Spinal cord (tissue), 10 donors: ENCODE results near the gene KRT27. TPM values are rescaled to one million over a fixed set of nuclear protein-coding genes. Genes with fewer than 3 reads are reported as not detected.
"Not testable (repeated sequence)": the region's sequence is repeated elsewhere in the genome, so short reads cannot be mapped to it uniquely, and the experiment has no call there.

ENCODE experiments used
- DNase-seq, 6 donors: peaks; one replicate each; pipeline versions ENCODE4 v3.0.0 to v3.0.0-alpha.2; 2013 to 2015; ENCODE audit warnings: low spot score in 6 of 6, low read depth in 4 of 6
- H3K27ac ChIP-seq: one replicate; pipeline ENCODE4 v1.5.1; 2013; ENCODE audit warnings: low read depth, low read length, control low read depth
- H3K27me3 ChIP-seq: one replicate; pipeline ENCODE4 v1.6.1; 2013; ENCODE audit warnings: low read length; ENCODE audit not compliant: control insufficient read depth, insufficient read depth
- H3K36me3 ChIP-seq: one replicate; pipeline ENCODE4 v1.6.1; 2013; ENCODE audit warnings: low read length; ENCODE audit not compliant: control insufficient read depth, insufficient read depth
- H3K4me1 ChIP-seq: one replicate; pipeline ENCODE4 v1.6.1; 2013; ENCODE audit warnings: low read length; ENCODE audit not compliant: control insufficient read depth, insufficient read depth
- H3K4me3 ChIP-seq: one replicate; pipeline ENCODE4 v1.5.1; 2013; ENCODE audit warnings: low read depth, low read length, control low read depth
- H3K9me3 ChIP-seq: one replicate; pipeline ENCODE4 v1.6.1; 2013; ENCODE audit warnings: low read length; ENCODE audit not compliant: control insufficient read depth, insufficient read depth
- WGBS: methylation state at CpG from one replicate; pipeline ENCODE4 v1.1.5; 2013; ENCODE audit warnings: missing lambda C conversion rate; ENCODE audit not compliant: insufficient coverage; 5-methylcytosine and 5-hydroxymethylcytosine counted together
- polyA plus RNA-seq, 2 donors: library from polyadenylated mRNA; unstranded; fragments of 120-200 nt; gene quantifications; one replicate each; pipeline ENCODE4 v1.2.1, GENCODE V29; 2013; ENCODE audit not compliant: insufficient read length in 2 of 2
- total RNA-seq, 2 donors: library from RNA; depleted of rRNA in 1 of 2; stranded (reverse); fragments of 120-200 nt in 1 of 2; fragments of >200 nt in 1 of 2; gene quantifications; one replicate each; pipeline versions ENCODE4 v1.2.3 to v1.2.4, GENCODE V29; 2013 to 2014
- donor health status: healthy.

The KRT27 gene
- total and polyA plus RNA-seq, 4 donors: not detected

DNA sequence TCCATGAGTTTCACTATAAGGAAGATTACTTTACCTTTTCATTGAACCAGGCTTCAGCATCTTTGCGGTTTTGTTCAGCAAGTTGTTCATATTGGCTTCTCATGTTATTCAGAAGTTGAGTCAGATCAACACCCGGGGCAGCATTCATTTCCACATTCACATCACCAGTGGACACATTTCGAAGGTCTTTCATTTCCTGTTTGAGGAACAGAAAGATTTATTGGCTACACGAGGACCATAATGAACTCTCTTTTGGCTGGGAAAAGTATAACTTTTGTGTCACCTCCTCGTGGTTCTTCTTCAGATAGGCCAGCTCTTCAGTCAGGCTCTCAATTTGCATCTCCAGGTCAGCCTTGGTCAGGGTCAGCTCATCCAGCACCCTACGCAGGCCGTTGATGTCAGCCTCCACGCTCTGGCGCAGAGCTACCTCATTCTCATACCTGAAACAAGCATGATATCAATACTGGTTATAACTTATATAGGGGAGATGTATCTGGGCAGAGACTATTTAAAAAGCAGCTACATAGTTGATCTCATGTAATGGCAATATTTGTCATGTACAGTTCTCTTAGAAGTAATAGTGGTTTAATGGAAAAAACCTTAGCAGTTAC is 38.0 kb upstream of the KRT27 start:
- Histone ChIP-seq H3K4me3 (no peak overlapping the region), H3K27ac (no peak overlapping the region)
- WGBS: 72% methylated on average over 2 of the region's 9 CpGs

GRCh38 chr17:40819528-40820125 is 37.3 kb upstream of the KRT27 start:
- peak overlapping the region; percentile 71 for H3K4me3 ChIP-seq
- H3K27ac ChIP-seq: peak overlapping the region; percentile 87
- WGBS: 34% methylated on average over 6 of the region's 9 CpGs
- peaks cover 6% of the 10 kb centered on the region for H3K36me3 ChIP-seq
- H3K27me3 ChIP-seq: no peaks in the 10 kb centered on the region
- peak in 2 of 6 donors; percentile 18 to 40 for DNase-seq
- no peaks in the 10 kb centered on the region for H3K4me1 ChIP-seq
- H3K9me3 ChIP-seq: no peaks in the 10 kb centered on the region

More for the DNA sequence above, 38.0 kb upstream of the KRT27 start:
- Histone ChIP-seq H3K9me3 (no peaks in the 10 kb centered on the region), H3K36me3 (peaks cover 6% of the 10 kb centered on the region), H3K27me3 (no peaks in the 10 kb centered on the region), H3K4me1 (no peaks in the 10 kb centered on the region)
- DNase-seq: no peak

GRCh38 chr17:40818733-40819527 is 36.6 kb upstream of the KRT27 start:
- Histone ChIP-seq H3K27me3 (no peaks in the 10 kb centered on the region), H3K27ac (peak overlapping the region; percentile 87), H3K4me3 (peak overlapping the region; percentile 75), H3K9me3 (no peaks in the 10 kb centered on the region), H3K4me1 (no peaks in the 10 kb centered on the region), H3K36me3 (peaks cover 6% of the 10 kb centered on the region)
- DNase-seq: peak in 5 of 6 donors; percentile 64 to 93 (median 73)
- WGBS: 0% methylated on average over 66 of the region's 73 CpGs

GRCh38 chr17:40818343-40818732 is 36.0 kb upstream of the KRT27 start:
- WGBS: 0% methylated on average over 1 of the region's 7 CpGs
- H3K4me1 ChIP-seq: no peaks in the 10 kb centered on the region
- H3K9me3 ChIP-seq: no peaks in the 10 kb centered on the region
- H3K36me3 ChIP-seq: peaks cover 6% of the 10 kb centered on the region
- no peaks in the 10 kb centered on the region for H3K27me3 ChIP-seq
- H3K27ac ChIP-seq: peak overlapping the region; percentile 64
- peak overlapping the region; percentile 75 for H3K4me3 ChIP-seq
- DNase-seq: no peak

DNA sequence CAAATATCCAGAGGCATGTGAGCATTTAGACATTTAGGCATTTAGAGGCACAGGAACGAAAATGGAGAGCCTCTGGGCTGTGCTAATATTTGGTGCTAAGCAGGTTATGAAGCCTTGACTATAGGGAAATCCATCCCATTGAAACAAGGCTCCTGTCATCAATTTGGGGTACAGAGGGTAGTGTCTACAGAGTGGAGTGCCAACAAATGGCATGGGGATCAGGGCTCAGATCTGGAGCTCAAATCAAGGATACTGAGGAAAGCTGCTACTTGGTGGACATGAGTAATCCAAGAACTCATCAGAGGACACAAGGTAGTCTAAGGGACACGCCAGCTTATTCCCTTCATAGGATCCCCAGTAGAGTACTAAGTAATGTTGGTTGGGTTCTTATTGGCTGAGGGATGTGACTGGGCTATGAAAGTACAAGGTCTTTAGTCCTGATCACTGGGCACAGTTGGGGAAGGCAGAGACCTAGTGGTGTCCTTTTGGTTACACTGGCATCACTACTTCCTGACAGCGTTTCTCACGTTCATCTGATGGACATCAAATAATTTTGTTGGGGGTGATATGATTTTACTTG is 34.8 kb upstream of the KRT27 start:
- peaks cover 3% of the 10 kb centered on the region for H3K36me3 ChIP-seq
- WGBS: 100% methylated on average over 2 of the region's 4 CpGs
- H3K4me1 ChIP-seq: no peaks in the 10 kb centered on the region
- H3K4me3 ChIP-seq: no peak overlapping the region
- H3K9me3 ChIP-seq: no peaks in the 10 kb centered on the region
- no peak for DNase-seq
- H3K27me3 ChIP-seq: no peaks in the 10 kb centered on the region
- H3K27ac ChIP-seq: no peak overlapping the region

GRCh38 chr17:40816569-40816968 is 34.2 kb upstream of the KRT27 start:
- no CpG with 5 or more reads among the region's 3 CpGs for WGBS
- Histone ChIP-seq H3K4me1 (no peaks in the 10 kb centered on the region), H3K4me3 (no peak overlapping the region), H3K9me3 (no peaks in the 10 kb centered on the region), H3K36me3 (no peaks in the 10 kb centered on the region), H3K27ac (no peak overlapping the region), H3K27me3 (no peaks in the 10 kb centered on the region)
- no peak for DNase-seq

- WGBS: no CpG with 5 or more reads among the region's 1 CpG
- no peaks in the 10 kb centered on the region for H3K36me3 ChIP-seq
- peaks cover 3% of the 10 kb centered on the region for H3K27me3 ChIP-seq
- no peak for DNase-seq
- H3K9me3 ChIP-seq: no peaks in the 10 kb centered on the region
- H3K4me3 ChIP-seq: no peak overlapping the region
- no peak overlapping the region for H3K27ac ChIP-seq
- no peaks in the 10 kb centered on the region for H3K4me1 ChIP-seq
Observed at GRCh38 chr17:40815381-40815780, 33.0 kb upstream of the KRT27 start.

- not testable (repeated sequence) for H3K36me3 ChIP-seq, H3K4me3 ChIP-seq, H3K9me3 ChIP-seq, H3K4me1 ChIP-seq, DNase-seq, H3K27ac ChIP-seq, H3K27me3 ChIP-seq
- WGBS: no CpG with 5 or more reads among the region's 3 CpGs
Observed at GRCh38 chr17:40814657-40815056, 32.3 kb upstream of the KRT27 start.

GRCh38 chr17:40813804-40814203 is 31.5 kb upstream of the KRT27 start:
- Histone ChIP-seq H3K9me3 (no peaks in the 10 kb centered on the region), H3K4me3 (no peak overlapping the region), H3K27ac (no peak overlapping the region), H3K36me3 (no peaks in the 10 kb centered on the region), H3K4me1 (no peaks in the 10 kb centered on the region), H3K27me3 (peaks cover 7% of the 10 kb centered on the region)
- 70% methylated on average over 3 of the region's 4 CpGs for WGBS
- no peak for DNase-seq
